ENCODE results near the gene LRRK1.

DNA sequence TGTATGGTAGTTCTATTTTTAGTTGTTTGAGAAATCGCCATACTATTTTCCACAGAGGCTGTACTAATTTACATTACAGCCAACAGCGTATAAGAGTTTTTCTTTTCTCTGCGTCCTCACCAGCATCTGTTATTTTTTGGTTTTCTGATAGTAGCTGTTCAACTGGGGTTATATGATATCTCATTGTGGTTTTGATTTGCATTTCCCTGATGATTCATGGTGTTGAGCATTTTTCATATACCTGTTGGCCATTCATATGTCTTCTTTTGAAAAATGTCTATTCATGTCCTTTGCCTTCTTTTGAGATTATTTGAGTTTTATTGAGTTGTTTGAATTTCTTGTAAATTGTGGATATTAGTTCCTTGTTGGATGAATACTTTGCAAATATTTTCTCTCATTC is 114.6 kb downstream of the LRRK1 start:
- TF ChIP-seq, protein P1, sequence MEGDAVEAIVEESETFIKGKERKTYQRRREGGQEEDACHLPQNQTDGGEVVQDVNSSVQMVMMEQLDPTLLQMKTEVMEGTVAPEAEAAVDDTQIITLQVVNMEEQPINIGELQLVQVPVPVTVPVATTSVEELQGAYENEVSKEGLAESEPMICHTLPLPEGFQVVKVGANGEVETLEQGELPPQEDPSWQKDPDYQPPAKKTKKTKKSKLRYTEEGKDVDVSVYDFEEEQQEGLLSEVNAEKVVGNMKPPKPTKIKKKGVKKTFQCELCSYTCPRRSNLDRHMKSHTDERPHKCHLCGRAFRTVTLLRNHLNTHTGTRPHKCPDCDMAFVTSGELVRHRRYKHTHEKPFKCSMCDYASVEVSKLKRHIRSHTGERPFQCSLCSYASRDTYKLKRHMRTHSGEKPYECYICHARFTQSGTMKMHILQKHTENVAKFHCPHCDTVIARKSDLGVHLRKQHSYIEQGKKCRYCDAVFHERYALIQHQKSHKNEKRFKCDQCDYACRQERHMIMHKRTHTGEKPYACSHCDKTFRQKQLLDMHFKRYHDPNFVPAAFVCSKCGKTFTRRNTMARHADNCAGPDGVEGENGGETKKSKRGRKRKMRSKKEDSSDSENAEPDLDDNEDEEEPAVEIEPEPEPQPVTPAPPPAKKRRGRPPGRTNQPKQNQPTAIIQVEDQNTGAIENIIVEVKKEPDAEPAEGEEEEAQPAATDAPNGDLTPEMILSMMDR (IDR thresholded peaks at IDR 0.05): no peak
- TF ChIP-seq RAD21 (conservative IDR thresholded peaks at IDR 0.05 in 1 of 2, IDR thresholded peaks at IDR 0.05 in 1 of 2): no peak
- TF ChIP-seq, protein P2, sequence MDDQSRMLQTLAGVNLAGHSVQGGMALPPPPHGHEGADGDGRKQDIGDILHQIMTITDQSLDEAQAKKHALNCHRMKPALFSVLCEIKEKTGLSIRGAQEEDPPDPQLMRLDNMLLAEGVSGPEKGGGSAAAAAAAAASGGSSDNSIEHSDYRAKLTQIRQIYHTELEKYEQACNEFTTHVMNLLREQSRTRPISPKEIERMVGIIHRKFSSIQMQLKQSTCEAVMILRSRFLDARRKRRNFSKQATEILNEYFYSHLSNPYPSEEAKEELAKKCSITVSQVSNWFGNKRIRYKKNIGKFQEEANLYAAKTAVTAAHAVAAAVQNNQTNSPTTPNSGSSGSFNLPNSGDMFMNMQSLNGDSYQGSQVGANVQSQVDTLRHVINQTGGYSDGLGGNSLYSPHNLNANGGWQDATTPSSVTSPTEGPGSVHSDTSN (IDR thresholded peaks at IDR 0.05): no peak
- no peak for TF ChIP-seq POLR2A (IDR thresholded peaks at IDR 0.05; ENCODE audit: low read length)
- TF ChIP-seq CHD4 (IDR thresholded peaks at IDR 0.05; ENCODE audit: borderline replicate concordance): no peak
- no peak for TF ChIP-seq NFE2L2 (conservative IDR thresholded peaks at IDR 0.05; ENCODE audit: low read length)
- no peak for TF ChIP-seq EP300 (IDR thresholded peaks at IDR 0.05)
- TF ChIP-seq MAZ (IDR thresholded peaks at IDR 0.05; ENCODE audit: borderline replicate concordance, low read depth, low read length): no peak
- TF ChIP-seq NR3C1 (IDR thresholded peaks at IDR 0.05): no peak
- no peak for TF ChIP-seq SREBF2 (IDR thresholded peaks at IDR 0.05)
- no peak for TF ChIP-seq RCOR1 (IDR thresholded peaks at IDR 0.05; ENCODE audit: low read depth, low read length)
- TF ChIP-seq KDM5A (IDR thresholded peaks at IDR 0.05): no peak
- TF ChIP-seq JUNB (IDR thresholded peaks at IDR 0.05): no peak

Data from A549 (cell line).